ENCODE measurements around the gene AHCYL1. TPM values are rescaled to one million over a fixed set of nuclear protein-coding genes. Genes with fewer than 3 reads are reported as not detected.

The AHCYL1 gene
- total and polyA plus RNA-seq, 4 donors: 24.9 to 40.7 (median 30.3) TPM

- Histone ChIP-seq H3K4me3 (ENCODE audit: low read depth in 1 of 3, low read length in 3 of 3) (no peak overlapping the region), H3K9me3 (ENCODE audit: control insufficient read depth in 4 of 4, low read length in 3 of 4) (peaks cover 0 to 20% (median 3%) of the 10 kb centered on the region in 4 donors), H3K9ac (ENCODE audit: low read depth in 1 of 2, low read length in 2 of 2) (no peak overlapping the region), H3K27ac (ENCODE audit: low read depth in 1 of 2, low read length in 2 of 2) (no peak overlapping the region), H3K4me1 (ENCODE audit: control insufficient read depth in 4 of 4, insufficient read depth in 4 of 4, low read length in 3 of 4) (peaks cover 8 to 20% (median 10%) of the 10 kb centered on the region in 4 donors), H3K36me3 (ENCODE audit: control insufficient read depth in 4 of 4, insufficient read depth in 3 of 4, low read depth in 1 of 4, low read length in 3 of 4) (no peaks in the 10 kb centered on the region), H3K27me3 (ENCODE audit: control insufficient read depth in 4 of 4, insufficient read depth in 4 of 4, low read length in 3 of 4) (peaks cover 0 to 39% (median 24%) of the 10 kb centered on the region in 4 donors)
- no peak for DNase-seq (ENCODE audit: low spot score)
- 10% methylated on average over 68 of the region's 68 CpGs for WGBS
- no peak for TF ChIP-seq JUND (IDR thresholded peaks at IDR 0.05)
- TF ChIP-seq CTCF (IDR thresholded peaks at IDR 0.05; ENCODE audit: low read depth, low read length, missing input control): no peak
- TF ChIP-seq YY1 (IDR thresholded peaks at IDR 0.05): no peak
- TF ChIP-seq, protein P1, sequence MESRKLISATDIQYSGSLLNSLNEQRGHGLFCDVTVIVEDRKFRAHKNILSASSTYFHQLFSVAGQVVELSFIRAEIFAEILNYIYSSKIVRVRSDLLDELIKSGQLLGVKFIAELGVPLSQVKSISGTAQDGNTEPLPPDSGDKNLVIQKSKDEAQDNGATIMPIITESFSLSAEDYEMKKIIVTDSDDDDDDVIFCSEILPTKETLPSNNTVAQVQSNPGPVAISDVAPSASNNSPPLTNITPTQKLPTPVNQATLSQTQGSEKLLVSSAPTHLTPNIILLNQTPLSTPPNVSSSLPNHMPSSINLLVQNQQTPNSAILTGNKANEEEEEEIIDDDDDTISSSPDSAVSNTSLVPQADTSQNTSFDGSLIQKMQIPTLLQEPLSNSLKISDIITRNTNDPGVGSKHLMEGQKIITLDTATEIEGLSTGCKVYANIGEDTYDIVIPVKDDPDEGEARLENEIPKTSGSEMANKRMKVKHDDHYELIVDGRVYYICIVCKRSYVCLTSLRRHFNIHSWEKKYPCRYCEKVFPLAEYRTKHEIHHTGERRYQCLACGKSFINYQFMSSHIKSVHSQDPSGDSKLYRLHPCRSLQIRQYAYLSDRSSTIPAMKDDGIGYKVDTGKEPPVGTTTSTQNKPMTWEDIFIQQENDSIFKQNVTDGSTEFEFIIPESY (IDR thresholded peaks at IDR 0.05): no peak
- TF ChIP-seq TAF1 (conservative IDR thresholded peaks at IDR 0.05): no peak
- no peak for TF ChIP-seq EGR1 (IDR thresholded peaks at IDR 0.05; ENCODE audit: low read depth in 2 of 2)
- no peak for TF ChIP-seq RXRA (IDR thresholded peaks at IDR 0.05)
- TF ChIP-seq FOXA2 (IDR thresholded peaks at IDR 0.05): no peak
- no peak for TF ChIP-seq GABPA (IDR thresholded peaks at IDR 0.05 in 1 of 2, conservative IDR thresholded peaks at IDR 0.05 in 1 of 2)
- no peak for TF ChIP-seq SP1 (IDR thresholded peaks at IDR 0.05)
- TF ChIP-seq HNF4G (IDR thresholded peaks at IDR 0.05): no peak
- no peak for TF ChIP-seq NR2F2 (IDR thresholded peaks at IDR 0.05)
- no peak for TF ChIP-seq HNF4A (conservative IDR thresholded peaks at IDR 0.05)
- no peak for TF ChIP-seq MAX (IDR thresholded peaks at IDR 0.05)
Observed at GRCh38 chr1:110068646-110069403, 84.3 kb downstream of the AHCYL1 start.

- peaks cover 8 to 20% (median 10%) of the 10 kb centered on the region in 4 donors for H3K4me1 ChIP-seq (ENCODE audit: control insufficient read depth in 4 of 4, insufficient read depth in 4 of 4, low read length in 3 of 4)
- peaks cover 0 to 20% (median 3%) of the 10 kb centered on the region in 4 donors for H3K9me3 ChIP-seq (ENCODE audit: control insufficient read depth in 4 of 4, low read length in 3 of 4)
- H3K9ac ChIP-seq (ENCODE audit: low read depth in 1 of 2, low read length in 2 of 2): no peak overlapping the region
- no peaks in the 10 kb centered on the region for H3K36me3 ChIP-seq (ENCODE audit: control insufficient read depth in 4 of 4, insufficient read depth in 3 of 4, low read depth in 1 of 4, low read length in 3 of 4)
- no peak for TF ChIP-seq FOXA2 (IDR thresholded peaks at IDR 0.05)
- TF ChIP-seq, protein P1 (IDR thresholded peaks at IDR 0.05): no peak
- TF ChIP-seq GABPA (IDR thresholded peaks at IDR 0.05 in 1 of 2, conservative IDR thresholded peaks at IDR 0.05 in 1 of 2): no peak
- TF ChIP-seq YY1 (IDR thresholded peaks at IDR 0.05): no peak
- TF ChIP-seq RAD21 (IDR thresholded peaks at IDR 0.05): no peak
- TF ChIP-seq JUND (IDR thresholded peaks at IDR 0.05): no peak
- TF ChIP-seq FOXA1 (IDR thresholded peaks at IDR 0.05): no peak
- TF ChIP-seq MAX (IDR thresholded peaks at IDR 0.05): no peak
- no peak for TF ChIP-seq RXRA (IDR thresholded peaks at IDR 0.05)
- TF ChIP-seq, protein P2, sequence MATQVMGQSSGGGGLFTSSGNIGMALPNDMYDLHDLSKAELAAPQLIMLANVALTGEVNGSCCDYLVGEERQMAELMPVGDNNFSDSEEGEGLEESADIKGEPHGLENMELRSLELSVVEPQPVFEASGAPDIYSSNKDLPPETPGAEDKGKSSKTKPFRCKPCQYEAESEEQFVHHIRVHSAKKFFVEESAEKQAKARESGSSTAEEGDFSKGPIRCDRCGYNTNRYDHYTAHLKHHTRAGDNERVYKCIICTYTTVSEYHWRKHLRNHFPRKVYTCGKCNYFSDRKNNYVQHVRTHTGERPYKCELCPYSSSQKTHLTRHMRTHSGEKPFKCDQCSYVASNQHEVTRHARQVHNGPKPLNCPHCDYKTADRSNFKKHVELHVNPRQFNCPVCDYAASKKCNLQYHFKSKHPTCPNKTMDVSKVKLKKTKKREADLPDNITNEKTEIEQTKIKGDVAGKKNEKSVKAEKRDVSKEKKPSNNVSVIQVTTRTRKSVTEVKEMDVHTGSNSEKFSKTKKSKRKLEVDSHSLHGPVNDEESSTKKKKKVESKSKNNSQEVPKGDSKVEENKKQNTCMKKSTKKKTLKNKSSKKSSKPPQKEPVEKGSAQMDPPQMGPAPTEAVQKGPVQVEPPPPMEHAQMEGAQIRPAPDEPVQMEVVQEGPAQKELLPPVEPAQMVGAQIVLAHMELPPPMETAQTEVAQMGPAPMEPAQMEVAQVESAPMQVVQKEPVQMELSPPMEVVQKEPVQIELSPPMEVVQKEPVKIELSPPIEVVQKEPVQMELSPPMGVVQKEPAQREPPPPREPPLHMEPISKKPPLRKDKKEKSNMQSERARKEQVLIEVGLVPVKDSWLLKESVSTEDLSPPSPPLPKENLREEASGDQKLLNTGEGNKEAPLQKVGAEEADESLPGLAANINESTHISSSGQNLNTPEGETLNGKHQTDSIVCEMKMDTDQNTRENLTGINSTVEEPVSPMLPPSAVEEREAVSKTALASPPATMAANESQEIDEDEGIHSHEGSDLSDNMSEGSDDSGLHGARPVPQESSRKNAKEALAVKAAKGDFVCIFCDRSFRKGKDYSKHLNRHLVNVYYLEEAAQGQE (IDR thresholded peaks at IDR 0.05): no peak
- TF ChIP-seq, protein P3, sequence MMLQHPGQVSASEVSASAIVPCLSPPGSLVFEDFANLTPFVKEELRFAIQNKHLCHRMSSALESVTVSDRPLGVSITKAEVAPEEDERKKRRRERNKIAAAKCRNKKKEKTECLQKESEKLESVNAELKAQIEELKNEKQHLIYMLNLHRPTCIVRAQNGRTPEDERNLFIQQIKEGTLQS (IDR thresholded peaks at IDR 0.05): no peak
- H3K27ac ChIP-seq (ENCODE audit: low read depth in 1 of 2, low read length in 2 of 2): no peak overlapping the region
- no peak for DNase-seq (ENCODE audit: low spot score)
- H3K27me3 ChIP-seq (ENCODE audit: control insufficient read depth in 4 of 4, insufficient read depth in 4 of 4, low read length in 3 of 4): peaks cover 0 to 39% (median 24%) of the 10 kb centered on the region in 4 donors
- WGBS: 11% methylated on average over 64 of the region's 64 CpGs
- peak overlapping the region in 1 of 3 donors; percentile 36 for H3K4me3 ChIP-seq (ENCODE audit: low read depth in 1 of 3, low read length in 3 of 3)
Observed at GRCh38 chr1:110069404-110070281, 85.1 kb downstream of the AHCYL1 start.
